HFFc6 (cell line): ENCODE results near the gene CHAT. TPM values are rescaled to one million over a fixed set of nuclear protein-coding genes. Genes with fewer than 3 reads are reported as not detected.

Experiments used
- DNase-seq: peaks from one replicate; pipeline ENCODE4 v3.0.0-alpha.2; 2018
- H3K27ac Mint-ChIP-seq: 2 replicates; pipeline ENCODE4 v1.8.0; 2020; ENCODE audit warnings: mild to moderate bottlenecking, mixed read lengths
- H3K27me3 Mint-ChIP-seq: 2 replicates; pipeline ENCODE4 v1.8.0; 2021; ENCODE audit warnings: mild to moderate bottlenecking, moderate library complexity, mixed read lengths; ENCODE audit not compliant: insufficient read depth
- H3K36me3 Mint-ChIP-seq: 2 replicates; pipeline ENCODE4 v1.8.0; 2021; ENCODE audit warnings: low read depth, mixed read lengths
- H3K4me1 Mint-ChIP-seq: 2 replicates; pipeline ENCODE4 v1.8.0; 2020; ENCODE audit warnings: low read depth, mixed read lengths
- H3K4me3 Mint-ChIP-seq: 2 replicates; pipeline ENCODE4 v1.8.0; 2020; ENCODE audit warnings: mild to moderate bottlenecking, moderate library complexity, mixed read lengths
- H3K9me3 Mint-ChIP-seq: 2 replicates; pipeline ENCODE4 v1.8.0; 2020; ENCODE audit warnings: mild to moderate bottlenecking, mixed read lengths
- total RNA-seq, 6 experiments: library from RNA; stranded (reverse); fragmentation: NEBNext Ultra II Directional; extraction: Animal tissue kit (Norgen Biotek cat#: 25700); gene quantifications; 2 replicates in 1 of 6; 3 replicates in 5 of 6; pipeline ENCODE4 v1.2.3, GENCODE V29; 2021
- TF ChIP-seq, protein P1 (sequence below): fragments of 200-600 bp; sonication (generic); IDR thresholded peaks from 2 replicates; pipeline ENCODE4 v1.5.0; 2021; ENCODE audit warnings: antibody characterized with exemption, mild to moderate bottlenecking

CHAT gene
- total RNA-seq, 6 experiments from 2014 or later, result not detected

DNA sequence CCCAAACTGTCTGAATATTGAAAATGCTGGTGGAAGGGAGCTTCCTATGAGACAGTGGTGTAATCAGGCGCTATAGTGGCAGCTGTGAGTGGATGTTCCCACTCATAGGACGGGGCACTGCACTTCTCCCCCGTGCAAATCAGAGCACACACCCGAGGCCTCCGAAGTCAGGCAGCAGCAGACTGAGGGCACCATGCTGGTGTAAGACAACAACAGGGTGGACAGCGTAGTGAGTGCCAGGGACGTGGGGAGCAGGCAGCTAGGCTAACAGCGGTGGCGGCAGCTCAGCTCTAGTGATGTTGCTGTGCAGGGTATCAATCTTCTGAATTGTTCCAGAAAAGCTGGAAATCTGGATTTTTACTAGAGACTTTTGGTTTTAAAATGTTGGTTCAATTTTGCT lies 84.8 kb downstream of the CHAT start:
- peaks cover 74% of the 10 kb centered on the region for H3K27me3 Mint-ChIP-seq
- no peaks in the 10 kb centered on the region for H3K4me1 Mint-ChIP-seq
- no peaks in the 10 kb centered on the region for H3K36me3 Mint-ChIP-seq
- no peak overlapping the region for H3K4me3 Mint-ChIP-seq
- H3K9me3 Mint-ChIP-seq, result no peaks in the 10 kb centered on the region
- H3K27ac Mint-ChIP-seq, result no peak overlapping the region
- TF ChIP-seq, protein P1, sequence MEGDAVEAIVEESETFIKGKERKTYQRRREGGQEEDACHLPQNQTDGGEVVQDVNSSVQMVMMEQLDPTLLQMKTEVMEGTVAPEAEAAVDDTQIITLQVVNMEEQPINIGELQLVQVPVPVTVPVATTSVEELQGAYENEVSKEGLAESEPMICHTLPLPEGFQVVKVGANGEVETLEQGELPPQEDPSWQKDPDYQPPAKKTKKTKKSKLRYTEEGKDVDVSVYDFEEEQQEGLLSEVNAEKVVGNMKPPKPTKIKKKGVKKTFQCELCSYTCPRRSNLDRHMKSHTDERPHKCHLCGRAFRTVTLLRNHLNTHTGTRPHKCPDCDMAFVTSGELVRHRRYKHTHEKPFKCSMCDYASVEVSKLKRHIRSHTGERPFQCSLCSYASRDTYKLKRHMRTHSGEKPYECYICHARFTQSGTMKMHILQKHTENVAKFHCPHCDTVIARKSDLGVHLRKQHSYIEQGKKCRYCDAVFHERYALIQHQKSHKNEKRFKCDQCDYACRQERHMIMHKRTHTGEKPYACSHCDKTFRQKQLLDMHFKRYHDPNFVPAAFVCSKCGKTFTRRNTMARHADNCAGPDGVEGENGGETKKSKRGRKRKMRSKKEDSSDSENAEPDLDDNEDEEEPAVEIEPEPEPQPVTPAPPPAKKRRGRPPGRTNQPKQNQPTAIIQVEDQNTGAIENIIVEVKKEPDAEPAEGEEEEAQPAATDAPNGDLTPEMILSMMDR, result no peak
- DNase-seq, result no peak

GRCh38 chr10:49700211-49700610 lies 86.4 kb downstream of the CHAT start:
- Mint-ChIP-seq H3K4me1 (no peaks in the 10 kb centered on the region), H3K4me3 (no peak overlapping the region), H3K9me3 (no peaks in the 10 kb centered on the region), H3K27ac (no peak overlapping the region), H3K36me3 (no peaks in the 10 kb centered on the region), H3K27me3 (peaks cover 64% of the 10 kb centered on the region)
- TF ChIP-seq, protein P1, result no peak
- no peak for DNase-seq

GRCh38 chr10:49700997-49701396 lies 87.2 kb downstream of the CHAT start:
- H3K9me3 Mint-ChIP-seq, result no peaks in the 10 kb centered on the region
- H3K36me3 Mint-ChIP-seq, result no peaks in the 10 kb centered on the region
- H3K27me3 Mint-ChIP-seq, result peaks cover 59% of the 10 kb centered on the region
- no peaks in the 10 kb centered on the region for H3K4me1 Mint-ChIP-seq
- no peak for DNase-seq
- no peak overlapping the region for H3K27ac Mint-ChIP-seq
- H3K4me3 Mint-ChIP-seq, result no peak overlapping the region
- TF ChIP-seq, protein P1, result no peak

DNA sequence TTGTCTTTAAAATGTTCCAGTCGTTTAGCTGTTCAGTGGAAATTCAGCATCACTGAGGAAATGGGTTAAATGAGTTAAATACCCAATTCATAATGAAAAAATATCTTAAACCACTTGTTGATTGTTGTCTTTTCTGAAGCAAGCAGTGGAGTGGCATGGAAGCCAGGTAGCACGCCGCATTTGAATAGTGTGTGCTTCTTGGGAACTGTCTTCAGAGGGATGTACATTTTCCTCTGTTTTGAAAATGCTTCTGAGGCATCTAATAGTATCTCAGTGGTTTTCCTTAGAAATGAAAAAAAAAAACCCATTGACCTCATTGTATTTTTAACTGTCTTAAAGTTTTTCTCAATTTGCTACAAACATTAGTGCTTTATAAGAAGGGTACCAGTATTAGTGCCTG lies 93.7 kb downstream of the CHAT start:
- no peak overlapping the region for H3K27ac Mint-ChIP-seq
- peaks cover 38% of the 10 kb centered on the region for H3K27me3 Mint-ChIP-seq
- H3K9me3 Mint-ChIP-seq, result no peaks in the 10 kb centered on the region
- DNase-seq, result no peak
- H3K4me3 Mint-ChIP-seq, result no peak overlapping the region
- no peaks in the 10 kb centered on the region for H3K4me1 Mint-ChIP-seq
- no peaks in the 10 kb centered on the region for H3K36me3 Mint-ChIP-seq
- TF ChIP-seq, protein P1, result no peak

- TF ChIP-seq, protein P1, result no peak
- no peak overlapping the region for H3K4me3 Mint-ChIP-seq
- H3K27me3 Mint-ChIP-seq, result peaks cover 43% of the 10 kb centered on the region
- DNase-seq, result no peak
- H3K36me3 Mint-ChIP-seq, result no peaks in the 10 kb centered on the region
- no peak overlapping the region for H3K27ac Mint-ChIP-seq
- no peaks in the 10 kb centered on the region for H3K4me1 Mint-ChIP-seq
- no peaks in the 10 kb centered on the region for H3K9me3 Mint-ChIP-seq
These were observed 96.1 kb downstream of the CHAT start for GRCh38 chr10:49709934-49710333.

- Mint-ChIP-seq H3K36me3 (no peaks in the 10 kb centered on the region), H3K4me3 (no peak overlapping the region), H3K27me3 (peaks cover 43% of the 10 kb centered on the region), H3K4me1 (no peaks in the 10 kb centered on the region), H3K27ac (no peak overlapping the region), H3K9me3 (no peaks in the 10 kb centered on the region)
- TF ChIP-seq, protein P1, result no peak
- DNase-seq, result no peak
These were observed 97.1 kb downstream of the CHAT start for GRCh38 chr10:49710966-49711365.
